ENCODE measurements around the gene SH3GL3. TPM values are rescaled to one million over a fixed set of nuclear protein-coding genes. Genes with fewer than 3 reads are reported as not detected.

SH3GL3 gene
- polyA plus RNA-seq, 2 of the 4 experiments (the other 2 are of a cell fraction): 0.19 to 0.21 TPM

DNA sequence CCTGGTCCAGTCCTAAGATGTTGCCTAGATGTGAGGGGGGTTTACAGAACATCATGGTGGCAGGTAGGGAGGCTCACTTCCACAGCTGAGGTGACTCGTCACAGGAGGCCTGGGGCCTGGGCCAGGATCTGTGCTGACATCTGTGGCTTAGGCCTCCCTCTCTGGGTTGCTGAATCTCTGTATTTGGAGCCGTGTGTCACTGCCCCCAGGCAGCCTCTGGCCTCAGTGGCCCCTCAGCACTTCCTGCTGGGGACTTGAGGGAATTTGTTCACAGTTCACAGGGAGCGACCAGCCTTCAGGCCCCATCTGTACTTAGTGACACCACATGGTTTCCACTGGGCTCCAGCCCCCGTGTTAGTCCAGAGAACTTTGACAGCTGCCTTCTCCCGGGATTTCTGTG is 165.1 kb downstream of the SH3GL3 start:
- peak in 1 of 2 experiments; percentile 30; a peak in 1 of 6 replicates for ATAC-seq
- H3K4me1 ChIP-seq: no peaks in the 10 kb centered on the region
- H3K4me2 ChIP-seq: no peak overlapping the region
- DNase-seq (ENCODE audit: low read depth in 1 of 2, low spot score in 1 of 2): no peak
- no peak overlapping the region for H3K4me3 ChIP-seq
- no peak for FAIRE-seq
- no peak overlapping the region for H3K27ac ChIP-seq
- H3K9me3 ChIP-seq: no peaks in the 10 kb centered on the region
- CTCF ChIA-PET: interaction anchor here (0.9 to 1.1 kb wide), 2 partner anchors 52 to 899 kb away, joined by 3 to 4 read pairs; no protein-coding TSS in a partner anchor
- TF ChIP-seq, protein P1, sequence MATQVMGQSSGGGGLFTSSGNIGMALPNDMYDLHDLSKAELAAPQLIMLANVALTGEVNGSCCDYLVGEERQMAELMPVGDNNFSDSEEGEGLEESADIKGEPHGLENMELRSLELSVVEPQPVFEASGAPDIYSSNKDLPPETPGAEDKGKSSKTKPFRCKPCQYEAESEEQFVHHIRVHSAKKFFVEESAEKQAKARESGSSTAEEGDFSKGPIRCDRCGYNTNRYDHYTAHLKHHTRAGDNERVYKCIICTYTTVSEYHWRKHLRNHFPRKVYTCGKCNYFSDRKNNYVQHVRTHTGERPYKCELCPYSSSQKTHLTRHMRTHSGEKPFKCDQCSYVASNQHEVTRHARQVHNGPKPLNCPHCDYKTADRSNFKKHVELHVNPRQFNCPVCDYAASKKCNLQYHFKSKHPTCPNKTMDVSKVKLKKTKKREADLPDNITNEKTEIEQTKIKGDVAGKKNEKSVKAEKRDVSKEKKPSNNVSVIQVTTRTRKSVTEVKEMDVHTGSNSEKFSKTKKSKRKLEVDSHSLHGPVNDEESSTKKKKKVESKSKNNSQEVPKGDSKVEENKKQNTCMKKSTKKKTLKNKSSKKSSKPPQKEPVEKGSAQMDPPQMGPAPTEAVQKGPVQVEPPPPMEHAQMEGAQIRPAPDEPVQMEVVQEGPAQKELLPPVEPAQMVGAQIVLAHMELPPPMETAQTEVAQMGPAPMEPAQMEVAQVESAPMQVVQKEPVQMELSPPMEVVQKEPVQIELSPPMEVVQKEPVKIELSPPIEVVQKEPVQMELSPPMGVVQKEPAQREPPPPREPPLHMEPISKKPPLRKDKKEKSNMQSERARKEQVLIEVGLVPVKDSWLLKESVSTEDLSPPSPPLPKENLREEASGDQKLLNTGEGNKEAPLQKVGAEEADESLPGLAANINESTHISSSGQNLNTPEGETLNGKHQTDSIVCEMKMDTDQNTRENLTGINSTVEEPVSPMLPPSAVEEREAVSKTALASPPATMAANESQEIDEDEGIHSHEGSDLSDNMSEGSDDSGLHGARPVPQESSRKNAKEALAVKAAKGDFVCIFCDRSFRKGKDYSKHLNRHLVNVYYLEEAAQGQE (IDR thresholded peaks at IDR 0.05): no peak
- TF ChIP-seq NPAS2 (CRISPR knock-in tag; IDR thresholded peaks at IDR 0.05; ENCODE audit: borderline replicate concordance) (no peak), RARB (CRISPR knock-in tag; IDR thresholded peaks at IDR 0.05) (no peak), TP53 (CRISPR knock-in tag; IDR thresholded peaks at IDR 0.05) (no peak), HDAC2 (IDR thresholded peaks at IDR 0.05) (no peak), RFX5 (IDR thresholded peaks at IDR 0.05) (no peak), NFE2L2 (conservative IDR thresholded peaks at IDR 0.05; ENCODE audit: low read length) (no peak)
- WGBS (ENCODE audit: missing lambda C conversion rate): 28% methylated on average over 5 of the region's 5 CpGs
- POLR2A ChIA-PET: no interaction called here

DNA sequence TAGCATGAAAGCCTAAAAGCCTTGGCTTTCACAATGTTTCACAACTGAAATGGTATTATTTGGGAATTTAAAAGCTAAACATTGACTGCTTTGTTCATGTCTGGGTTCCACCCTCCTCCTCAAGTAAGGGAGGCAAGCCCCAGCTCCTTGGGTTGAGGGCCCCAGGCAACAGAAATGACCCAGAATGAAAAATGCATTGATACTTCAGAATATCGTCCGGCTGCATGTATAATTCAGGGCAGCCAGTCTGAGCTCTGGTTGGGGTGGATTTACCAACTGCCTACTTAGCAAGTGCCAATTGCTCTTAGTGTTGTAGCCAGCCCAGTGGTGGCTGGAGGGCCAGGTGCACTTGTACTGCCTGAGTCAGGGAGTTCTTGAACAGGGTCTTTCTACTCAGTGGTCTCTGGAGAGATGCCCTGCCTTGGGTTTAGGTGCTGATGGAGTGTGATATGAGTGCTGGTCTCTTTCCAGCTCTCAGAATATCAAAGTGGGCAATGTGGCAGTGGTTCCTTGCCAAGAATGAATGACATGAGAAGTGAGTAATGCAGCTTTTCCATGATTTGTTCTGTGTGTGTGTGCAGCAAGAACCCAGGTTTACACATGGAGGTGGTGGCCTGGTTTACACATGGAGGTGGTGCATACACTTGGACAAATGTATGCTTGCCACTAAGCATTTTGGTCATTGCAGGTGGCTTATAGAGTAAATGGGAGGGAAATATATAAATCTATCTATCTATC is 165.9 kb downstream of the SH3GL3 start:
- 73% methylated on average over 2 of the region's 2 CpGs for WGBS (ENCODE audit: missing lambda C conversion rate)
- no peak for TF ChIP-seq HOXA7 (CRISPR knock-in tag; IDR thresholded peaks at IDR 0.05)
- TF ChIP-seq CEBPB (IDR thresholded peaks at IDR 0.05): no peak
- no peak for TF ChIP-seq CBX8 (IDR thresholded peaks at IDR 0.05)
- no peak for TF ChIP-seq BHLHE40 (IDR thresholded peaks at IDR 0.05; ENCODE audit: low read depth, low read length)
- POLR2A ChIA-PET: no interaction called here
- CTCF ChIA-PET: interaction anchor here (0.7 to 0.9 kb wide), 2 partner anchors 166 to 900 kb away, joined by 3 read pairs; partner anchors contain the start of gene SH3GL3
- DNase-seq (ENCODE audit: low read depth in 1 of 2, low spot score in 1 of 2): no peak
- Histone ChIP-seq H3K4me2 (no peak overlapping the region), H3K27ac (no peak overlapping the region), H3K4me3 (no peak overlapping the region), H3K4me1 (no peaks in the 10 kb centered on the region), H3K9me3 (no peaks in the 10 kb centered on the region)
- no peak for ATAC-seq
- FAIRE-seq: no peak

DNA sequence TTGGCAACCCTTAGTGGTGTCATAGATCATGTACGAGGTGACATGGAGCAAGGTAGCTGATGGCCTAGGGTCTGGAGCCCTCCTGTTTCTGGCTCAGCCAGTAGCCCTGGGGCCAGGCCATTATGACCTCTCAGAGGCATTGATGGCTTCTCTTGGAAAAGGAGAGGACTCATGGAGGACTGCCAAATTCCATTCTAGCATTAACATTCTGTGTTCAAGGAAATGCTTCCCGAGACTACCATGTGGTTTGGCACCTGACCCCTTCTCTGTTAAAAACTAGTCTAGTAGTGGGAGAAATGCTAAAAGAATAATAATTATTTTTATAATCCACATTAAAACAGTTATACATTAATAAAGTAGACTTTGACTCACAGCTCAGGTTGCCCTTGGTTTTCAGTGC is 166.6 kb downstream of the SH3GL3 start:
- no peak overlapping the region for H3K4me2 ChIP-seq
- no peaks in the 10 kb centered on the region for H3K4me1 ChIP-seq
- TF ChIP-seq HOXB5 (CRISPR knock-in tag; IDR thresholded peaks at IDR 0.05) (no peak), FOSL2 (IDR thresholded peaks at IDR 0.05) (no peak), FOSL2 (CRISPR knock-in tag; IDR thresholded peaks at IDR 0.05) (no peak), MAZ (IDR thresholded peaks at IDR 0.05; ENCODE audit: borderline replicate concordance, low read depth, low read length) (no peak), FOSB (CRISPR knock-in tag; IDR thresholded peaks at IDR 0.05) (no peak), JUNB (IDR thresholded peaks at IDR 0.05) (no peak), TFCP2L1 (CRISPR knock-in tag; IDR thresholded peaks at IDR 0.05) (no peak), RARB (CRISPR knock-in tag; IDR thresholded peaks at IDR 0.05) (no peak), ZC3H11A (IDR thresholded peaks at IDR 0.05) (no peak), HDAC2 (IDR thresholded peaks at IDR 0.05) (no peak), CEBPB (IDR thresholded peaks at IDR 0.05) (no peak), HEYL (CRISPR knock-in tag; IDR thresholded peaks at IDR 0.05) (no peak), HOXB13 (CRISPR knock-in tag; IDR thresholded peaks at IDR 0.05; ENCODE audit: low read depth) (no peak), BHLHE40 (IDR thresholded peaks at IDR 0.05; ENCODE audit: low read depth, low read length) (no peak), HOXA7 (CRISPR knock-in tag; IDR thresholded peaks at IDR 0.05) (no peak), NFE2L2 (conservative IDR thresholded peaks at IDR 0.05; ENCODE audit: low read length) (no peak), GATA3 (IDR thresholded peaks at IDR 0.05; ENCODE audit: borderline replicate concordance) (no peak), KDM5A (IDR thresholded peaks at IDR 0.05) (no peak)
- TF ChIP-seq, protein P2, sequence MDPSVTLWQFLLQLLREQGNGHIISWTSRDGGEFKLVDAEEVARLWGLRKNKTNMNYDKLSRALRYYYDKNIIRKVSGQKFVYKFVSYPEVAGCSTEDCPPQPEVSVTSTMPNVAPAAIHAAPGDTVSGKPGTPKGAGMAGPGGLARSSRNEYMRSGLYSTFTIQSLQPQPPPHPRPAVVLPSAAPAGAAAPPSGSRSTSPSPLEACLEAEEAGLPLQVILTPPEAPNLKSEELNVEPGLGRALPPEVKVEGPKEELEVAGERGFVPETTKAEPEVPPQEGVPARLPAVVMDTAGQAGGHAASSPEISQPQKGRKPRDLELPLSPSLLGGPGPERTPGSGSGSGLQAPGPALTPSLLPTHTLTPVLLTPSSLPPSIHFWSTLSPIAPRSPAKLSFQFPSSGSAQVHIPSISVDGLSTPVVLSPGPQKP (IDR thresholded peaks at IDR 0.05; ENCODE audit: low read depth, low read length): no peak
- TF ChIP-seq, protein P3, sequence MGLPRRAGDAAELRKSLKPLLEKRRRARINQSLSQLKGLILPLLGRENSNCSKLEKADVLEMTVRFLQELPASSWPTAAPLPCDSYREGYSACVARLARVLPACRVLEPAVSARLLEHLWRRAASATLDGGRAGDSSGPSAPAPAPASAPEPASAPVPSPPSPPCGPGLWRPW (IDR thresholded peaks at IDR 0.05): no peak
- TF ChIP-seq, protein P4, sequence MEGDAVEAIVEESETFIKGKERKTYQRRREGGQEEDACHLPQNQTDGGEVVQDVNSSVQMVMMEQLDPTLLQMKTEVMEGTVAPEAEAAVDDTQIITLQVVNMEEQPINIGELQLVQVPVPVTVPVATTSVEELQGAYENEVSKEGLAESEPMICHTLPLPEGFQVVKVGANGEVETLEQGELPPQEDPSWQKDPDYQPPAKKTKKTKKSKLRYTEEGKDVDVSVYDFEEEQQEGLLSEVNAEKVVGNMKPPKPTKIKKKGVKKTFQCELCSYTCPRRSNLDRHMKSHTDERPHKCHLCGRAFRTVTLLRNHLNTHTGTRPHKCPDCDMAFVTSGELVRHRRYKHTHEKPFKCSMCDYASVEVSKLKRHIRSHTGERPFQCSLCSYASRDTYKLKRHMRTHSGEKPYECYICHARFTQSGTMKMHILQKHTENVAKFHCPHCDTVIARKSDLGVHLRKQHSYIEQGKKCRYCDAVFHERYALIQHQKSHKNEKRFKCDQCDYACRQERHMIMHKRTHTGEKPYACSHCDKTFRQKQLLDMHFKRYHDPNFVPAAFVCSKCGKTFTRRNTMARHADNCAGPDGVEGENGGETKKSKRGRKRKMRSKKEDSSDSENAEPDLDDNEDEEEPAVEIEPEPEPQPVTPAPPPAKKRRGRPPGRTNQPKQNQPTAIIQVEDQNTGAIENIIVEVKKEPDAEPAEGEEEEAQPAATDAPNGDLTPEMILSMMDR (IDR thresholded peaks at IDR 0.05): no peak
- FAIRE-seq (no peak), ATAC-seq (no peak), DNase-seq (ENCODE audit: low read depth in 1 of 2, low spot score in 1 of 2) (no peak)
- ChIA-PET POLR2A (no interaction called here), CTCF (interaction anchor here (0.6 to 0.7 kb wide), 2 partner anchors 23 to 166 kb away, joined by 3 read pairs; partner anchors contain the start of gene SH3GL3)
- no peak overlapping the region for H3K27ac ChIP-seq
- H3K4me3 ChIP-seq: no peak overlapping the region
- WGBS (ENCODE audit: missing lambda C conversion rate): 5% methylated on average over 2 of the region's 2 CpGs
- H3K9me3 ChIP-seq: no peaks in the 10 kb centered on the region
